IMR-90 (cell line): ENCODE data around the gene ANKH. TPM values are rescaled to one million over a fixed set of nuclear protein-coding genes. Genes with fewer than 3 reads are reported as not detected.

Experiments
- ATAC-seq: fragments of 200-7000 bp; cut with Tn5 transposase; 2 replicates; pipeline ENCODE4 v1.9.1; 2020; ENCODE audit warnings: low read depth, mild to moderate bottlenecking, moderate library complexity
- BruUV-seq: library from RNA; stranded (reverse); fragments of 400-500 nt; replicated peaks from 2 replicates; lab custom pipeline; 2021; lab: Mats Ljungman, UMichigan
- CTCF ChIA-PET: fragments of 300-600 bp; formaldehyde crosslinking; extraction: SDS; loops from one replicate; lab custom pipeline; 2021; ENCODE audit warnings: antibody characterized with exemption; lab: Yijun Ruan, JAX
- POLR2A ChIA-PET: fragments of 300-600 bp; sonication (Branson Sonifier 250); formaldehyde crosslinking; loops from one replicate; lab custom pipeline; 2022; ENCODE audit warnings: antibody characterized with exemption; ENCODE audit not compliant: unreplicated experiment; lab: Charles Lee
- DNase-seq: peaks from one replicate; pipeline ENCODE4 v3.0.0; 2013
- H2AFZ ChIP-seq: replicated peaks from 2 replicates; pipeline ENCODE3; 2013; ENCODE audit warnings: low read length, mild to moderate bottlenecking; ENCODE audit not compliant: poor library complexity
- H2AK5ac ChIP-seq: 2 replicates; pipeline ENCODE4 v1.6.1; 2013; ENCODE audit warnings: low read depth, low read length, inconsistent platforms
- H2AK9ac ChIP-seq: replicated peaks from 2 replicates; pipeline ENCODE3; 2013; ENCODE audit warnings: mild to moderate bottlenecking, low read depth, low read length, moderate library complexity; ENCODE audit not compliant: poor library complexity
- H2BK120ac ChIP-seq: 2 replicates; pipeline ENCODE4 v1.6.1; 2013; ENCODE audit warnings: low read depth, low read length, inconsistent platforms
- H2BK15ac ChIP-seq: 3 replicates; pipeline ENCODE4 v1.6.1; 2013; ENCODE audit warnings: low read depth, low read length, inconsistent platforms
- H2BK20ac ChIP-seq: 2 replicates; pipeline ENCODE4 v1.6.1; 2013; ENCODE audit warnings: low read depth, mild to moderate bottlenecking, inconsistent platforms, low read length, moderate library complexity
- H2BK5ac ChIP-seq: 2 replicates; pipeline ENCODE4 v1.6.1; 2013; ENCODE audit warnings: mild to moderate bottlenecking, low read depth, low read length, inconsistent platforms; ENCODE audit not compliant: poor library complexity, severe bottlenecking
- H3K14ac ChIP-seq: replicated peaks from 2 replicates; pipeline ENCODE4 v1.6.1; 2013; ENCODE audit warnings: low read depth, low read length, inconsistent platforms
- H3K18ac ChIP-seq: 2 replicates; pipeline ENCODE4 v1.6.1; 2013; ENCODE audit warnings: low read depth, low read length, control low read depth
- H3K23ac ChIP-seq: 2 replicates; pipeline ENCODE4 v1.6.1; 2013; ENCODE audit warnings: low read depth, low read length, inconsistent platforms
- H3K27ac ChIP-seq: 2 replicates; pipeline ENCODE4 v1.5.1; 2013; ENCODE audit warnings: mild to moderate bottlenecking, control low read depth, low read length; ENCODE audit not compliant: insufficient read depth
- H3K27me3 ChIP-seq: 2 replicates; pipeline ENCODE4 v1.6.1; 2013; ENCODE audit warnings: low read length; ENCODE audit not compliant: control insufficient read depth, insufficient read depth
- H3K36me3 ChIP-seq: 2 replicates; pipeline ENCODE4 v1.6.1; 2013; ENCODE audit warnings: low read length, mixed read lengths; ENCODE audit not compliant: control insufficient read depth, insufficient read depth
- H3K4ac ChIP-seq: 2 replicates; pipeline ENCODE4 v1.6.1; 2013; ENCODE audit warnings: low read depth, low read length, inconsistent platforms
- H3K4me1 ChIP-seq: 2 replicates; pipeline ENCODE4 v1.6.1; 2013; ENCODE audit warnings: low read length, mixed read lengths; ENCODE audit not compliant: control insufficient read depth, insufficient read depth
- H3K4me2 ChIP-seq: 2 replicates; pipeline ENCODE4 v1.6.1; 2013; ENCODE audit warnings: low read depth, mild to moderate bottlenecking, control low read depth, low read length, moderate library complexity
- H3K4me3 ChIP-seq: 2 replicates; pipeline ENCODE4 v1.5.1; 2013; ENCODE audit warnings: low read depth, mild to moderate bottlenecking, control low read depth, low read length, moderate library complexity; ENCODE audit not compliant: insufficient read depth
- H3K56ac ChIP-seq: 2 replicates; pipeline ENCODE4 v1.6.1; 2013; ENCODE audit warnings: low read length, inconsistent platforms; ENCODE audit not compliant: insufficient read depth; ENCODE audit errors: extremely low read depth
- H3K79me1 ChIP-seq, 2 experiments: 2 replicates each; pipeline ENCODE4 v1.6.1; 2013; ENCODE audit warnings: low read length in 2 of 2, inconsistent platforms in 1 of 2, low read depth in 1 of 2
- H3K9ac ChIP-seq: 2 replicates; pipeline ENCODE4 v1.6.1; 2013; ENCODE audit warnings: low read depth, low read length, control low read depth
- H3K9me1 ChIP-seq: 2 replicates; pipeline ENCODE4 v1.6.1; 2013; ENCODE audit warnings: low read length, inconsistent platforms; ENCODE audit not compliant: insufficient read depth
- H3K9me3 ChIP-seq: 2 replicates; pipeline ENCODE4 v1.6.1; 2013; ENCODE audit warnings: low read length; ENCODE audit not compliant: control insufficient read depth, insufficient read depth
- H4K20me1 ChIP-seq: 2 replicates; pipeline ENCODE4 v1.6.1; 2013; ENCODE audit warnings: low read length, inconsistent platforms; ENCODE audit not compliant: insufficient read depth
- H4K5ac ChIP-seq: 2 replicates; pipeline ENCODE4 v1.6.1; 2013; ENCODE audit warnings: mild to moderate bottlenecking, low read depth, low read length, control low read depth
- H4K8ac ChIP-seq, 2 experiments: 2 replicates each; pipeline ENCODE4 v1.6.1; 2013; ENCODE audit warnings: low read depth in 2 of 2, low read length in 2 of 2, control low read depth in 1 of 2, inconsistent platforms in 1 of 2
- H4K91ac ChIP-seq: 2 replicates; pipeline ENCODE4 v1.6.1; 2013; ENCODE audit warnings: low read depth, low read length, inconsistent platforms; ENCODE audit not compliant: insufficient read depth
- BHLHE40 ChIP-seq: fragments of 150-350 bp; IDR thresholded peaks from 2 replicates; pipeline ENCODE4 v1.6.1; 2016; ENCODE audit warnings: mild to moderate bottlenecking, low read depth, low read length
- CEBPB ChIP-seq: IDR thresholded peaks from 2 replicates; pipeline ENCODE4 v1.6.1; 2012; ENCODE audit warnings: low read depth, low read length, improper control_type of control experiment
- CHD1 ChIP-seq: IDR thresholded peaks from 2 replicates; pipeline ENCODE4 v1.6.1; 2012; ENCODE audit warnings: low read depth, low read length, improper control_type of control experiment
- ELK1 ChIP-seq: fragments of 150-350 bp; IDR thresholded peaks from 2 replicates; pipeline ENCODE4 v1.6.1; 2016; ENCODE audit warnings: low read depth, mild to moderate bottlenecking, low read length, moderate library complexity, borderline replicate concordance
- FOS ChIP-seq: fragments of 150-350 bp; IDR thresholded peaks from 2 replicates; pipeline ENCODE4 v1.6.1; 2016; ENCODE audit warnings: low read depth, low read length
- MAFK ChIP-seq: IDR thresholded peaks from 2 replicates; pipeline ENCODE4 v1.6.1; 2012; ENCODE audit warnings: low read depth, low read length, improper control_type of control experiment
- MAZ ChIP-seq: IDR thresholded peaks from 2 replicates; pipeline ENCODE4 v1.6.1; 2012; ENCODE audit warnings: low read depth, mild to moderate bottlenecking, low read length, improper control_type of control experiment, moderate library complexity, borderline replicate concordance
- MXI1 ChIP-seq: IDR thresholded peaks from 2 replicates; pipeline ENCODE4 v1.6.1; 2012; ENCODE audit warnings: low read depth, mild to moderate bottlenecking, low read length, moderate library complexity, borderline replicate concordance
- NFE2L2 ChIP-seq: fragments of 150-350 bp; IDR thresholded peaks from 2 replicates; pipeline ENCODE4 v1.6.1; 2016; ENCODE audit warnings: low read depth, mild to moderate bottlenecking, low read length
- POLR2A ChIP-seq: IDR thresholded peaks from 2 replicates; pipeline ENCODE4 v1.6.1; 2012; ENCODE audit warnings: mild to moderate bottlenecking, low read depth, low read length
- RAD21 ChIP-seq: IDR thresholded peaks from 2 replicates; pipeline ENCODE4 v1.6.1; 2012; ENCODE audit warnings: low read length, improper control_type of control experiment
- RCOR1 ChIP-seq: IDR thresholded peaks from 2 replicates; pipeline ENCODE4 v1.6.1; 2012; ENCODE audit warnings: mild to moderate bottlenecking, low read length, improper control_type of control experiment; ENCODE audit not compliant: insufficient replicate concordance
- RFX5 ChIP-seq: IDR thresholded peaks from 2 replicates; pipeline ENCODE4 v1.8.0; 2012; ENCODE audit warnings: low read depth, mild to moderate bottlenecking, low read length, moderate library complexity
- SMC3 ChIP-seq: fragments of 150-350 bp; IDR thresholded peaks from 2 replicates; pipeline ENCODE4 v1.6.1; 2016; ENCODE audit warnings: low read depth, mild to moderate bottlenecking, antibody characterized with exemption, low read length, moderate library complexity
- WGBS, 2 experiments: methylation state at CpG; one replicate each; pipeline versions ENCODE4 v1.1.5 to v1.1.7; 2013; ENCODE audit warnings: missing lambda C conversion rate in 2 of 2; ENCODE audit not compliant: insufficient read length in 1 of 2; ENCODE audit errors: extremely low coverage in 2 of 2; 5-methylcytosine and 5-hydroxymethylcytosine counted together
- dilution Hi-C: fragments of 300-500 bp; cut with HindIII; formaldehyde crosslinking; loops from one replicate; pipeline ENCODE4 v1.14.3; 2018; ENCODE audit warnings: low sequenced_read_pairs; ENCODE audit not compliant: unreplicated experiment
- in situ Hi-C: fragments of 300-500 bp; cut with MboI; formaldehyde crosslinking; loops from 3 replicates; pipeline ENCODE4 v1.14.3; 2019; ENCODE audit warnings: low sequenced_read_pairs, inconsistent platforms, mixed read lengths
- intact Hi-C: fragments of 100-400 bp; cut with micrococcal nuclease; formaldehyde crosslinking; loops from 2 replicates; pipeline ENCODE4 v1.10.0; 2022
- polyA plus RNA-seq, 3 experiments: library from polyadenylated mRNA; depleted of rRNA; stranded (reverse); fragments of >200 nt; gene quantifications; 2 replicates each; pipeline ENCODE4 v1.2.3, GENCODE V29; 2012; ENCODE audit warnings: low replicate concordance in 1 of 3
- total RNA-seq: library from RNA; depleted of rRNA; stranded (reverse); fragments of >200 nt; gene quantifications from 2 replicates; pipeline ENCODE4 v1.2.3, GENCODE V29; 2012

Gene ANKH
- total and polyA plus RNA-seq, 2 of the 4 experiments (the other 2 are of a cell fraction): 5.2 to 17.2 TPM

- H2AFZ ChIP-seq: no peak overlapping the region
- dilution Hi-C loops (no loop called here), intact Hi-C loops (loop anchor here (5.0 kb wide), 1 partner anchor 453 kb away; no protein-coding TSS in a partner anchor), in situ Hi-C loops (no loop called here)
- H3K4ac ChIP-seq: no peak overlapping the region
- ATAC-seq (no peak), DNase-seq (no peak)
- H4K20me1 ChIP-seq: no peaks in the 10 kb centered on the region
- H2AK5ac ChIP-seq: no peak overlapping the region
- no peak overlapping the region for H2BK15ac ChIP-seq
- no peak overlapping the region for H4K5ac ChIP-seq
- H4K8ac ChIP-seq: no peak overlapping the region
- peaks cover 0 to 7% of the 10 kb centered on the region in 2 experiments; a peak in 1 of 4 replicates for H3K79me1 ChIP-seq
- H3K23ac ChIP-seq: no peak overlapping the region
- CTCF ChIA-PET: no interaction called here
- POLR2A ChIA-PET: no interaction called here
- no peaks in the 10 kb centered on the region for H3K9me3 ChIP-seq
- no peak overlapping the region for H3K56ac ChIP-seq
- H3K4me3 ChIP-seq: no peak overlapping the region
- H2BK120ac ChIP-seq: no peak overlapping the region
- no peaks in the 10 kb centered on the region for H3K27me3 ChIP-seq
- H3K36me3 ChIP-seq: no peaks in the 10 kb centered on the region
- no peak overlapping the region for H2BK20ac ChIP-seq
- peaks cover 11% of the 10 kb centered on the region for H3K9me1 ChIP-seq
- H2BK5ac ChIP-seq: no peak overlapping the region
- 95% methylated on average over 10 of the region's 18 CpGs; no CpG with 5 or more reads in 1 of the 2 experiments for WGBS, 2 experiments
- H2AK9ac ChIP-seq: no peak overlapping the region
- H3K4me2 ChIP-seq: no peak overlapping the region
- no peak overlapping the region for H3K18ac ChIP-seq
- H4K91ac ChIP-seq: no peak overlapping the region
- TF ChIP-seq NFE2L2: no peak
- no peak for TF ChIP-seq MAFK
- no peak for TF ChIP-seq CHD1
- no peak for TF ChIP-seq RFX5
- no peak for TF ChIP-seq POLR2A
- no peak for TF ChIP-seq BHLHE40
- TF ChIP-seq CEBPB: no peak
- no peak for TF ChIP-seq RAD21
- no peak for TF ChIP-seq RCOR1
- no peak for TF ChIP-seq SMC3
- no peak for TF ChIP-seq MAZ
- TF ChIP-seq MXI1: no peak
- no peak for TF ChIP-seq ELK1
- TF ChIP-seq FOS: no peak
- no TSS peak for BruUV-seq
- H3K4me1 ChIP-seq: peaks cover 10% of the 10 kb centered on the region
- no peak overlapping the region for H3K27ac ChIP-seq
- H3K14ac ChIP-seq: no peak overlapping the region
- no peak overlapping the region for H3K9ac ChIP-seq
These were observed 141.9 kb downstream of the ANKH start for GRCh38 chr5:14729448-14730385.
